GM10847 (cell line): Measurements from ENCODE around the gene LVRN.

Experiments
- POLR2A ChIP-seq: IDR thresholded peaks from 2 replicates; pipeline ENCODE4 v1.6.1; 2011; ENCODE audit not compliant: insufficient read length; ENCODE audit errors: extremely low read depth

LVRN gene, protein sequence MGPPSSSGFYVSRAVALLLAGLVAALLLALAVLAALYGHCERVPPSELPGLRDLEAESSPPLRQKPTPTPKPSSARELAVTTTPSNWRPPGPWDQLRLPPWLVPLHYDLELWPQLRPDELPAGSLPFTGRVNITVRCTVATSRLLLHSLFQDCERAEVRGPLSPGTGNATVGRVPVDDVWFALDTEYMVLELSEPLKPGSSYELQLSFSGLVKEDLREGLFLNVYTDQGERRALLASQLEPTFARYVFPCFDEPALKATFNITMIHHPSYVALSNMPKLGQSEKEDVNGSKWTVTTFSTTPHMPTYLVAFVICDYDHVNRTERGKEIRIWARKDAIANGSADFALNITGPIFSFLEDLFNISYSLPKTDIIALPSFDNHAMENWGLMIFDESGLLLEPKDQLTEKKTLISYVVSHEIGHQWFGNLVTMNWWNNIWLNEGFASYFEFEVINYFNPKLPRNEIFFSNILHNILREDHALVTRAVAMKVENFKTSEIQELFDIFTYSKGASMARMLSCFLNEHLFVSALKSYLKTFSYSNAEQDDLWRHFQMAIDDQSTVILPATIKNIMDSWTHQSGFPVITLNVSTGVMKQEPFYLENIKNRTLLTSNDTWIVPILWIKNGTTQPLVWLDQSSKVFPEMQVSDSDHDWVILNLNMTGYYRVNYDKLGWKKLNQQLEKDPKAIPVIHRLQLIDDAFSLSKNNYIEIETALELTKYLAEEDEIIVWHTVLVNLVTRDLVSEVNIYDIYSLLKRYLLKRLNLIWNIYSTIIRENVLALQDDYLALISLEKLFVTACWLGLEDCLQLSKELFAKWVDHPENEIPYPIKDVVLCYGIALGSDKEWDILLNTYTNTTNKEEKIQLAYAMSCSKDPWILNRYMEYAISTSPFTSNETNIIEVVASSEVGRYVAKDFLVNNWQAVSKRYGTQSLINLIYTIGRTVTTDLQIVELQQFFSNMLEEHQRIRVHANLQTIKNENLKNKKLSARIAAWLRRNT

DNA sequence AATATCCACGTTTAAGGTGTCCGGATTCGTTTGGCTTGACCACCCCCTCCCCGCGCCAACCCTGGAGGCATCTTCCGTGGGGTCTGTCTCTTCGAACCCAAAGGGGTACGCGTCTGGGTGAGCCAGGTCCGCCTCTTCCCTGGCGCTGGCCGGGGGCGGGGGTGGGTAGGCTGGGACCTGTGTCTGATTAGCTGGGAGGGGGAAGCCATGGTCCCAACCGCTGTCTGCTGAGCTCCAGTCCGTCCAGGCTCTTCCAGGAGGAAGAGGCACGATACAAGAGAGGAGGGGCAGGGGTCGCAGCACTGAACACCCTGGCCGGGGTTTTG, at the start of gene LVRN:
Gene LVRN (plus strand): TSS at position 237 of the 326 bp plus-strand sequence. CDS start 143 bp downstream, outside the sequence.
- no peak for TF ChIP-seq POLR2A

DNA sequence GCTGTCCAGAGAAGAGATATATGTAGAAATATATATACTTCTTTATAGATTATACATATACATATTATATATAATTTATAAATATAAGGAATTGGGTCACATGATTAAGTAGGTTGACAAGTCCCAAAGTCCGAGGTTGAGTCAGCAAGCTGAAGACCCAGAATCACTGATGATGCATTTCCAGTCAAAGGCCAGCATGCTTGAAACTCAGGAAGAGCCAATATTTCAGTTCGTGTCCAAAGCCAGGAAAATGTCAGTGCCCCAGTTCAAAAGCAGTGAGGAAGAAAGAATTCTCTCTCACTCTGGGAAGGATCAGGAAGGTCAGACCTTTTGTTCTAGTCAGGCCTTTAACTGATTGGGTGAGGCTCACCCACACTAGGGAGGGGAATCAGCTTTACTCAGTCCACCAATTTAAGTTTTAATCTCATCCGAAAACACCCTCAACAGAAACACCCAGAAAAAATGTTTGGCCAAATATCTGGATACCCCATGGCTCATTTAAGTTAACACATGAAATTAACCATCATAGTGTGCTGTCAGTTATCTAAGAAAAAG, 42.0 kb upstream of the LVRN start:
- no peak for TF ChIP-seq POLR2A

DNA sequence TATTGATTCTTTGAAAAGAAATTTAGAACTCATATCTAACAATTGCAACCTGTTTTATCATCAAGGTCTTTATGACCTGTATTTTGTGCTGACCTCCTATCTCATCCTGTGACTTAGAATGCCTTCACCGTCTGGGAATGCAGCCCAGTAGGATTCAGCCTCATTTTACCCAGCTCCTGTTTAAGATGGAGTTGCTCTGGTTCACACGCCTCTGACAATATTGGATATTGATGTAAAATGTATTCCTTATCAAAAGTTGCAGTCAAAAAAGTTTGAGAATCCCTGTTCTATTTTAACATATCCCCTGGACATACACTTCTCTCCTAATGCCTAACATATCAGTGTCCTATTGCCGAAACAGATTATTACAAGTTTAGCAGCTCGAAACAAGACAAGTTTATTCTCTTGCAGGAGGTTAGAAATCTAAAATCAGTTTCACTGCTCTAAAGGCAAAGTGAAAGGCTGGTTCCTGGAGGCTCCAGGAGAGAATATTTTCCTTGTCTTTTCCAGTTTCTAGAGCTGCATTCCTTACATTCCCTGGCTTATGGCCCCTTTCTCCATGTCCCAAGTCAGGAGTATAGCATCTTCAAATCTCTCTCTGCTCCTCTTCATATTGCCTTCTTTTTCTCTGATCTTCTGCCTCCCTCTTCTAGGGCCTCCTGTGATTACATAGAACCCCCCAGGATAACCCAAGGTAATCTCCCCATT, 31.5 kb upstream of the LVRN start:
- no peak for TF ChIP-seq POLR2A

DNA sequence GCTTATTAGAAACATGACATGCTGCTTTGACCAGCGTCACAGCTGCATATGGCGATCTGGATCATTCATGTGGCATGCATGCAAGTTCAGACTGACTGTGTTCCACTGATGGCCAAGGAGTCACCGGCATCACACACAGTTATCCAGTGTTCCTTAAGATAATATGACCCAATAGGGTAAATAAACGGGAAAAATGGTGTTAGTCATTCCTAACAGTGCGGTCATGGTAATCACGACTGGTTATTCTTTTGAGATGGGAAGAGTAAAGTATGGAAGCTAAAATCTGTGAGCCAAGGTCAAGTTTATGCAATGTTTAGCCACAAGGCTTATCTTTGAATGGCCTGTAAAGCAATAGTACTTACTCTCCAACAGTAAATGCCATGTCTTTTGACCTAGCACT, 29.3 kb upstream of the LVRN start:
- TF ChIP-seq POLR2A: no peak

DNA sequence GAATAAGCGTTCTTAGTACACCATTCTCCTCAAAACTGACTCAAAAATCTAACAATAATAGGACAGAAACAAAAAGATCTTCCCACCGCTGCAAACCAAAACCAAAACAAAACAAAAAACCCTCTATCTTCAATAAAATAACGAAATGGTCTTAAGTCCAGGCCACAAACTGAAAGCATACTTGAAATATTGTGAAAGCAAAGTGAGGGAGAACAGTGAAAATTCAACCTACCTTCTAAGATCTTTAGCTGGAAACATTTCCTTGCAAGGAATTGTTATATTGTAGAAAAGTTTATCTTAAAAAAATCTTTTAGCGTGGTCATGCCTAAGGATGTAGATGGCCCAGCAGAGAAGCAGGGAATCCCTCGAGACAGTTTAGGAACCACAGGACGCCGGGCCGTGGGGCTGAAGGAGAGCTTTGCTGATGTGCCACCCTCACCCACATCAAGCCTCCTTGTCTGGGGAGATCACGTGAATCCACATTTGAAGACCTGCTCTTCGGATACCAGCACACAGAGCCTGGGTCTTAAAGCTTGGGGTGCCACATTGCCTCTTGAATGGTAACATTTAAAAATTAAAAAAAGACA, 27.8 kb upstream of the LVRN start:
- no peak for TF ChIP-seq POLR2A

DNA sequence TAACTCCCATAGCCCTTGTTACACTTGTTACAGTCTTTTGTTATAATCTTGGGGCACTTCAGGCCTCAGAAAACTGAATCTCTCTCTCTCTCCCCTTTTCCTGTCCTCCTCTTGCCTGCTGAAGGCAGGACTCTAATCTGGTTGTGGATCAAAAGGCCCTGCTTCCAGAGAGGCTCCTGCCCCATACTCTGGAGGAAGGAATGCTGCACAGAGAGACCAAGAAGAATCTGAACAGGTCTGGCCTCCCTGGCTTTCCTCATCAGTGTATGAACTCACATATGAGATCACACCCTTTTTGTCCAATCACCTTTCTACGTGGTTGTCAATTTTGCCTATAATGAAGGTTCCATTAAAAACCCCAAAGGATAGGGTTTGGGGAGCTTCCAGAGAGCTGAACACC, 26.2 kb upstream of the LVRN start:
- no peak for TF ChIP-seq POLR2A

DNA sequence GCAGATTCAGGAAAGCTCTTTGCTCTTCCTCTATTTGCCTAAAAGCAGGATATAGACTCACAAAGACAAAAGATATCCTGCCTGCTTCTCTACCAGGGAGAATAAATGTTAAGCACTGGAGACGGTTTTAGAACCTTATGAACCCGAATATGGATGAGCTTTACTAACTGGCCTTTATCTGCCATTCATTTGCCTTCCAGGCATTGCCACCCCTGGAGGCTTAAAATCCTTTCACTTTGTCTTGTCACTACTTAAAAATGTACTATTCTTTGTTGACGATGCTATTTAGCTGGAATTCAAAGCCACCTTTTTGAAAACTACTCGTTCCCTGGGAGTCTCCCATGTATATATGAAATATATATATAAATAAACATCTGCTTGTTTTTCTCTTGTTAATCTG, 23.2 kb upstream of the LVRN start:
- no peak for TF ChIP-seq POLR2A

DNA sequence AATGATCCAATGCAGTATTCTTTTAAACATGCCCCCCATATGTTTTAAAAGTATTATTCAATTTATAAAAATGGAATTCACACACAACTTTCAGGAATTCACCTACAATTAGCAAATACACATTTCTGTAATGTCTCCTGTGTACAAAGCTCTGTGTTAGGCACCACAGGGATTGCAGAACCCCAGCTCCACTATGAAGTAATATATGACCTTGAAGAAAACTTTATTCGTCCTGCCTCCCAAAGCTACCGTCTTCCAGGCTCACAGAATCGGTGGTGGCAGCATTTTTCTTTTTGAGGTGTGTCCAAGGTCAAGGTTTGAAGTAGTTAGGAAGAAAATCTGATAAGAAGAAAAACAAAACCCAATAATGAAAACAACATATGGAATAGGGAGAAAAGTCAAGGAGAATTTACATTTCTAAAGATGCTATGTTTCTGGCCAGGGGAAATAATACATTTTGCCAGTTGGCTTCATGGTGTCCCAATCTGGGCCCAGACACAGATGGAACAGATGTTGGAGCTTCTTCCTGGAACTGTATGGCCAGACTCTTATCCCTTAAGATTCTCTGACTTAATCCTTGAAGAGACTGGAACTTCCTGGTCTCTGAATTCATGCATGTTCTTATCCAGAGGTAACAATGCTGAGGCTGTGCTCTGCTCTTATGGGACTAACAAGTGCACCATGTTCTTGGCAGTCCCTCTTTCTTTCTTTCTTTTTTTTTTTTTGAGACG, 22.0 kb upstream of the LVRN start:
- TF ChIP-seq POLR2A: no peak

DNA sequence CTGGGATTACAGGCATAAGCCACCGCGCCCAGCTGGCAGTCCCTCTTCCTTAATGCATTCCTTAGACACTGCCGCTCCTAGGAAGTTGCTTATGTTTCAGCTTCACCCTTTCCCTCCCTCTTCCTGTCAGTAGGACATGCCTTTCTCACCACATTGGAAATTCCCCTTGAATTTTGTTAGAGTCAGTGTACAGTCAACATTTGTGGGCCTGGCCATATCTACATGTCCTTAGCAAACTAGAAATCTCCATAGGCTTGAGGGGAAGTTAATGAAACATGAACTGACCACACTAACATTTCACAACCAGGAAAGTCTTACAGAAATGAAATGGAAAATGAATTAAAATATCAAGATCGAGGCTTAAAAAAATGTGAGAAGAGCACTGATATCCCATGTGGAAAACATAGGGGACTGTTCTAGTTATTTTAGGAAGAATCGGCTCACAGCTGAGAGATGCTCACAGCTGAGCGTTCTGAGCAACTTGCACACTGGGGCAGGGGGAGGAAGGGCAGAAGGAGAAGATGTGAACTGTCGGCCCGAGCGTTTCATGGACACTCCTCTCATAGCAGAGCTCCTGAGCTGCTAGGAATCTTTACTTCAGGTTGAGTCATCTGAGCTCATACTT, 21.1 kb upstream of the LVRN start:
- TF ChIP-seq POLR2A: no peak

DNA sequence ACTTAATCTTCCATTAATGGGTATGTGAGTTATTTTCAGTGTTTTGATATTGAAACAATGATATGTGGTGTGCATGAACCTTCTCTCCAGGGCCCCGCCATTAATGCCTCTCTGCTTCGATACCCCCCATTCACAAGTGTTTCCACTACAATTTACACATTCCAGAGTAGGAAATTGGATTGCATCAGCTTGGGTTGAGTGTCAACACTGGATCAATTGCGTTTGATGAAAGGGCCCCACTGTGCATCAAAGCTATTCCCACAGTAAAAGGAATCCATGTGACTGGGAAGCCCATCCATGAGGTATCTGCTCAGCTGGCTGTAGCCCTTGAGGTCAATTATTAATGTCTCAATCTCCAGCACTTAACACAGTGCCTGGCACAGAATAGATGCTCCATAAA, 17.8 kb upstream of the LVRN start:
- TF ChIP-seq POLR2A: no peak

DNA sequence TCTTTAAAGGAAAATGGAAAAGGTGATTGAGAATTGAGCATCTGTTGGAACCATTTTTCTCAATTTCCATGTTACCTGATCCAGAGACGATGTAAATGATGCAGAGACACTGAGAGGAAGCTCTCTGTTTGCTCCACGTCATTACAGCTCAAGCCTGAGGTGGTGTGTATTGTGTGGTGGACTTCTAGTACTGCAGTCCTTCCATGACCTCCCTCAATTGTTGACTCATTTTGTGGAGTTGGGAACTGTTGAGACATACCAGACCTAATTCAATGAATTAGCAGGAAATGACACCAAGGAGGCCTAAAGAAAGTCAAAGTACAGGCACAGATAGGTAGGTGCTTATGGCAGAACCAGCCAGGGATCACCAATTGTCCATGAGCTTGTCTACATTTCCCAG, 15.6 kb upstream of the LVRN start:
- no peak for TF ChIP-seq POLR2A

DNA sequence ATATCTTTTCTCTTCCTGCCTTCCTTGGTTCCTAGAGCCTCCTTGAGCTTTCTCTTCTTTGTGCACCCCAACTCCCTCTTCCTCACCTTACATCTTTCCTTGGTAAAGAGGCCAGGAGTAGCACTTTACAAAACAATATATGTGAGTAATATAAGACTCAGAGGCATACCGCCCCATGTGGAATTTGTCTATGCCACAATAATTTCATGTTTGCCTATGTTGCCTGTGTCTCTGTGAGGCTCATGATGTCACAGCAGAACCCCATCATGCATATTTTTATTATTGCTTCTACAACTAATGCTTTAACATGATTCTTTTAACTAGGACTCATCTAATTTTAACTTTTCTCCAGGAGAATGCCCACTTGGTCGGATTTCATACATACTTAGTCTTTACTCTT, 15.0 kb upstream of the LVRN start:
- TF ChIP-seq POLR2A: no peak

DNA sequence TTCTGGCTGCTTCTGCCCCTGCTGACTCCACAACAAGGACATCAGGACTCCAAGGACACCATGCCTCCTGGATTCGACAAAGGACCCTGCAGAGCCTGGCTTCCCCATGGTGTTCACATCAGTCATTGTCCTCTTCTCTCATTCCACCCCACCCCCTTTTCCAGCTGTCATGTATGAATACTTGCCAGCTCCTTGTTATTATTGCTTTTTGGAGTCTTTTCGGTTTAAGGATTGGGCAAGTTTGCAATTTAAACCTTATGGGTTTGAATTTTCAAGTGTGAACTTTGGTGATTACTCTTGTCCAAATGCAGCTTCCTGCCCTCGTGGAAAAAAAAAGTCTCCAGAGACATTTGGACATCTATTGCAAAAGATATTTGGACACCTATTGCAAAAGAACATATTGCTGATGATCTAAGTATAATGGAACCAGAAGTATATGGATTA, 14.2 kb upstream of the LVRN start:
- TF ChIP-seq POLR2A: no peak

DNA sequence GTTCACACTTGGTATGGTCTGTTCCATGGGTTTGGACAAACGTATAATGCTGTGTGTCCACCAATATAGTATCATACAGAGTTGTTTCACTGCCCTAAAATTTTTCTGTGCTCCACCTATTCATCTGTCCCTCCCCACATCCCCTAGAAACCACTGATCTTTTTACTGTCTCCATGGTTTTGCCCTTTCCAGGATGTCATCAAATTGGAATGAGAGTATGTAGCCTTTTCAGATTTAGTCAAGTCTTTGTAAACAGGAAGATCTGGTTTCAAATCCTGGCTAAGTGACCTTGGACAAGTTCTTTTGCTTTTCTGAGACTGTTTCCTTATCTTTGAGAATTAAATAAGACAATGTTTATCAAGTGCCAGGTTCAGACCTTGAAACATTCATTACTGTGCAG, 13.2 kb upstream of the LVRN start:
- no peak for TF ChIP-seq POLR2A
